Epithelial cell of esophagus (primary cell): ENCODE results near the gene SLC13A5.
"Not testable (repeated sequence)": the region's sequence is repeated elsewhere in the genome, so short reads cannot be mapped to it uniquely, and the experiment has no call there.

Source experiments
- DNase-seq: peaks from one replicate; pipeline ENCODE4 v3.0.0; 2010; ENCODE audit warnings: low read depth
- H3K4me3 ChIP-seq: 2 replicates; pipeline ENCODE4 v1.5.1; 2011; ENCODE audit warnings: mild to moderate bottlenecking, low read length, control low read depth
- TF ChIP-seq, protein P1 (sequence below): IDR thresholded peaks from 2 replicates; pipeline ENCODE4 v1.5.1; 2011; ENCODE audit warnings: low read depth, mild to moderate bottlenecking, low read length, control low read depth, inconsistent platforms; ENCODE audit not compliant: insufficient read depth; ENCODE audit errors: missing control alignments

SLC13A5 gene

DNA sequence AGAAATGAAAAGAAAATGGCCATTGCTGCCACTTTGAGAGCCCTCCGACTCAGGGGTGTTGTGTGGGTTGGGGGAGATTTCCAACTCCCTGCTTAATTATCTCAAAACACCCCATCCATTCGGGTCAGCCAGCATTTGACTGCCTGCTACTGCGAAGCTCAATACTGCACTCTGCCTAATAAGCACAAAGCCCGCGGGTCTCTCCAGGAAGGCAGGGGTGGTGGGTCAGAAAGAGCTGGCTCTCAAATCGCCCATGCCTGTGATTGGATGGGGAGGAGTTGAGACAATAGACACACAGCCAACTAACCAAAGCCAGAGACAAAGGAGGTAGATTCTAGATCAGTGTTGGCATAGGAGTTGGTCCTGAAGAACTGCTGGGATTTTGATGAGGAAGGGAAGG lies 40.4 kb upstream of the SLC13A5 start:
- no peak for DNase-seq
- no peak overlapping the region for H3K4me3 ChIP-seq
- TF ChIP-seq, protein P1, sequence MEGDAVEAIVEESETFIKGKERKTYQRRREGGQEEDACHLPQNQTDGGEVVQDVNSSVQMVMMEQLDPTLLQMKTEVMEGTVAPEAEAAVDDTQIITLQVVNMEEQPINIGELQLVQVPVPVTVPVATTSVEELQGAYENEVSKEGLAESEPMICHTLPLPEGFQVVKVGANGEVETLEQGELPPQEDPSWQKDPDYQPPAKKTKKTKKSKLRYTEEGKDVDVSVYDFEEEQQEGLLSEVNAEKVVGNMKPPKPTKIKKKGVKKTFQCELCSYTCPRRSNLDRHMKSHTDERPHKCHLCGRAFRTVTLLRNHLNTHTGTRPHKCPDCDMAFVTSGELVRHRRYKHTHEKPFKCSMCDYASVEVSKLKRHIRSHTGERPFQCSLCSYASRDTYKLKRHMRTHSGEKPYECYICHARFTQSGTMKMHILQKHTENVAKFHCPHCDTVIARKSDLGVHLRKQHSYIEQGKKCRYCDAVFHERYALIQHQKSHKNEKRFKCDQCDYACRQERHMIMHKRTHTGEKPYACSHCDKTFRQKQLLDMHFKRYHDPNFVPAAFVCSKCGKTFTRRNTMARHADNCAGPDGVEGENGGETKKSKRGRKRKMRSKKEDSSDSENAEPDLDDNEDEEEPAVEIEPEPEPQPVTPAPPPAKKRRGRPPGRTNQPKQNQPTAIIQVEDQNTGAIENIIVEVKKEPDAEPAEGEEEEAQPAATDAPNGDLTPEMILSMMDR, result no peak

- no peak overlapping the region for H3K4me3 ChIP-seq
- TF ChIP-seq, protein P1, result no peak
- DNase-seq, result peak; percentile 5
Measured at GRCh38 chr17:6753006-6753445, 39.9 kb upstream of the SLC13A5 start.

DNA sequence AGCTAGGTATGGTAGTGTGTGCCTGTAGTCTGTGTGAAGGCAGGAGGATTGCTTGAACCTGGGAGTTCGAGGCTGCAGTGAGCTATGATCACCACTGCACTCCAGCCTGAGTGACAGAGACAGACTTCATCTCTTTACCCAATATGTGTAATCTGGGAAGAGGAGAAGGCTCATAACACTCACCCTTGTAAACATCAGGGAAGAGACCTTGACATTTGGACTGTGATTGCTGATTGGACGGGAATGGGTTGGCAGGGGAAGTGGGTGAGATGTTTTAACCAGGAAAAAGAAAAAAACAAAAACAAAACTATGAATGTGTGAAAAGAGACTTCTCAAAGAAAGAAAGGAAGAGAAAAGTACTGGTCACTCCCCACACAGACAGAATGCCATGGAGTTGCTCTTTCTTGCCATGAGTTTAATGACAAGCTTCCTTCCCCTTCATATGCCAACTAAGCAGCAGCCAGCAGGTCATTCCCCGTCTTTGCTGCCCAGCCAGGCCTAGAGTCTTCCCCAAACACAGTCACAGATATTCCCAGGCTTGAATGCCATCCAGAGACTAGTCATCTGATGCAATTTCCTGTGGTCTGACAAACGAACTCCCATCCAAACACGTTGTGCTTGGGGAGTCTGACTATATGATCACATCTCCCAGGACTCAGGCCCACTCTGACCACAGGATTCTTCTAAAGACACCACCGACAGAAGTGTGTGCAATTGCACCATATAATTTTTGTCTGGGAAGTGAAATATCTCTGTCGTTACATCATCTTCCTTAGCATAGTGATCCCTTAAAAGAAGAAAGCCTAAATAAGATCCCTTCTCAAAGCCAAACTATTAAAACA lies 39.1 kb upstream of the SLC13A5 start:
- no peak overlapping the region for H3K4me3 ChIP-seq
- TF ChIP-seq, protein P1, result no peak
- DNase-seq, result peak; percentile 94

DNA sequence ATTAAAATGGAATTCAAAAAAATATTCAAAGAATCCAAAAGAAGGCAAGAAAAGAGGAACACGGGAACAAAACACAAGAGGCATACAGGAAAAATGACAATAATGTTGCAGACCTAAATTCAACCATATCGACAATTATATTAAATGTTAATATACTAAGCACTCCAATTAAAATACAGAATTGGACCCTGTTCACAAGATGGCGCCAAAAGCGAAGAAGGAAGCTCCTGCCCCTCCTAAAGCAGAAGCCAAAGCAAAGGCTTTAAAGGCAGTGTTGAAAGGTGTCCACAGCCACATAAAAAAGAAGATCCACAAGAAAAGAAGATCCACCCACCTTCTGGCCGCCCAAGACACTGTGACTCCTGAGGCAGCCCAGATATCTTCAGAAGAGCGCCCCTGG lies 36.4 kb upstream of the SLC13A5 start:
- DNase-seq, result peak; percentile 10
- no peak overlapping the region for H3K4me3 ChIP-seq
- TF ChIP-seq, protein P1, result no peak

DNA sequence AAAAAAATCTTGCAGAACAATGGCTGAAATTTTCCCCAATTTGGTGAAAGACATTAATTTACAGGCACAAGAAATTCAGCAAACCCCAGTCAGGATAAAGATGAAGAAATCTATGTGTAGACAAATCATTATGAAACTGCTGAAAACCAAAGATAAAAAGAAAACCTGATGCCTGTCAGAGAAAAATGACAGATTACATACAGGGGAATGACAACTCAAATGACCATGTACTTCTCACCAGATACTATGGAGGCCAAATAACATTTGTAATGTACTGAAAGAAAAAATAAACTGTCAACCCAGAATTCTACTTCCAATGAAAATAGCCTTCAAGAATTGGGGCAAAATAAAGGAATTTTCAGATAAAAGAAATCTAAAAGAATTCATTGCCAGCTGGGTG lies 35.4 kb upstream of the SLC13A5 start:
- TF ChIP-seq, protein P1, result no peak
- no peak overlapping the region for H3K4me3 ChIP-seq
- DNase-seq, result no peak

- H3K4me3 ChIP-seq, DNase-seq: not testable (repeated sequence)
Measured at GRCh38 chr17:6746665-6747064, 33.5 kb upstream of the SLC13A5 start.

- DNase-seq, result no peak
- TF ChIP-seq, protein P1, result no peak
- H3K4me3 ChIP-seq, result no peak overlapping the region
Measured at GRCh38 chr17:6729531-6729930, 16.4 kb upstream of the SLC13A5 start.
